H1 (cell line): ENCODE results near the gene LDLRAD4. TPM values are rescaled to one million over a fixed set of nuclear protein-coding genes. Genes with fewer than 3 reads are reported as not detected.

Experiments
- BRCA1 ChIP-seq: IDR thresholded peaks from 2 replicates; pipeline ENCODE4 v1.6.1; 2012; ENCODE audit warnings: low read depth, low read length, improper control_type of control experiment
- CBX5 ChIP-seq: fragments of 300-800, 300-1000 bp; sonication (generic); IDR thresholded peaks from 2 replicates; pipeline ENCODE4 v1.7.1; 2016; ENCODE audit warnings: antibody characterized with exemption, low read length, low read depth
- CREB1 ChIP-seq: IDR thresholded peaks from 2 replicates; pipeline ENCODE4 v1.6.1; 2012; ENCODE audit warnings: inconsistent platforms
- CTBP2 ChIP-seq: IDR thresholded peaks from 2 replicates; pipeline ENCODE4 v1.7.0; 2011; ENCODE audit warnings: borderline replicate concordance, mild to moderate bottlenecking, moderate library complexity, mixed read lengths, low read length; ENCODE audit not compliant: insufficient read depth, insufficient read length
- EGR1 ChIP-seq: IDR thresholded peaks from 2 replicates; pipeline ENCODE4 v1.6.1; 2011; ENCODE audit warnings: low read depth, low read length, borderline replicate concordance
- JUND ChIP-seq: IDR thresholded peaks from 2 replicates; pipeline ENCODE4 v1.6.1; 2011; ENCODE audit warnings: mild to moderate bottlenecking, improper control_type of control experiment, low read length
- RNF2 ChIP-seq: fragments of 200-900, 300-1000 bp; sonication (generic); IDR thresholded peaks from 2 replicates; pipeline ENCODE4 v1.7.1; 2016; ENCODE audit warnings: borderline replicate concordance, low read depth, mild to moderate bottlenecking, antibody characterized with exemption, low read length; ENCODE audit not compliant: poor library complexity, severe bottlenecking; ENCODE audit errors: missing control alignments
- SIX5 ChIP-seq: IDR thresholded peaks from 2 replicates; pipeline ENCODE4 v1.6.1; 2011; ENCODE audit warnings: mild to moderate bottlenecking, low read depth, low read length
- polyA plus RNA-seq, 7 experiments: library from polyadenylated mRNA; depleted of rRNA in 3 of 7; stranded (reverse) in 5 of 7; unstranded in 2 of 7; fragments of >200 nt in 5 of 7; fragments of 200-250 nt in 2 of 7; gene quantifications; 1 replicate in 5 of 7; 2 replicates in 1 of 7; 4 replicates in 1 of 7; pipeline versions ENCODE4 v1.2.1 to v1.2.3, GENCODE V29; 2011 to 2013; ENCODE audit warnings: missing spikeins in 2 of 7, mixed read lengths in 2 of 7
- total RNA-seq: library from RNA; stranded (reverse); fragmentation: NEBNext Ultra II Directional; extraction: Animal tissue kit (Norgen Biotek cat#: 25700); gene quantifications from 2 replicates; pipeline ENCODE4 v1.2.1, GENCODE V29; 2021
- TF ChIP-seq, protein P1 (sequence below): fragments of 300-600 bp; sonication (generic); IDR thresholded peaks from 2 replicates; pipeline ENCODE4 v1.7.1; 2012; ENCODE audit warnings: low read length, moderate library complexity, mild to moderate bottlenecking, inconsistent platforms; ENCODE audit not compliant: insufficient replicate concordance
- TF ChIP-seq, protein P2 (sequence below): IDR thresholded peaks from 2 replicates; pipeline ENCODE4 v1.6.1; 2012; ENCODE audit warnings: low read length, inconsistent platforms

The LDLRAD4 gene
- total and polyA plus RNA-seq, 2 of the 8 experiments (the other 6 are each of a cell fraction or from before 2014, with no cell fraction given), result 0.77 to 1.4 TPM

DNA sequence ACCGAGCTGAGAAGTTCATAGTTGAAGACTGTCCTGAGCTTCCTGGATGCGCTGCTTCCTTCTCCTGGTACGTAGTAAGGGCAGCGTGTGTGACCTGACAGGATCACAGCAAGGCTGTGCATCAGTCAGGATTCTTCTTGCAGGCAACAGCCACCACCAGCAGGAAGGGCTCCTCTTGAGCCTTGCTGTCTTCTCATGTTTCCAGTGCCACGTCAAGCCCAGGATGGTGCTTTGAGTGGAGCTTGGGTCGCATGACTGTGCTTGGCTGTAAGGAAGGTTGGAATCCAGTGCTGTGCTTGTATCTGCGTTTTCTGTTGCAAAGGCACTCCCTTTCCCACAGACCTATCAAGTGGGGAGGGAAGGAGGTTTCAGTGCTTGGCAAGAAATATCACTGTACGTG, 194.3 kb downstream of the LDLRAD4 start (continued):
- TF ChIP-seq, protein P1, sequence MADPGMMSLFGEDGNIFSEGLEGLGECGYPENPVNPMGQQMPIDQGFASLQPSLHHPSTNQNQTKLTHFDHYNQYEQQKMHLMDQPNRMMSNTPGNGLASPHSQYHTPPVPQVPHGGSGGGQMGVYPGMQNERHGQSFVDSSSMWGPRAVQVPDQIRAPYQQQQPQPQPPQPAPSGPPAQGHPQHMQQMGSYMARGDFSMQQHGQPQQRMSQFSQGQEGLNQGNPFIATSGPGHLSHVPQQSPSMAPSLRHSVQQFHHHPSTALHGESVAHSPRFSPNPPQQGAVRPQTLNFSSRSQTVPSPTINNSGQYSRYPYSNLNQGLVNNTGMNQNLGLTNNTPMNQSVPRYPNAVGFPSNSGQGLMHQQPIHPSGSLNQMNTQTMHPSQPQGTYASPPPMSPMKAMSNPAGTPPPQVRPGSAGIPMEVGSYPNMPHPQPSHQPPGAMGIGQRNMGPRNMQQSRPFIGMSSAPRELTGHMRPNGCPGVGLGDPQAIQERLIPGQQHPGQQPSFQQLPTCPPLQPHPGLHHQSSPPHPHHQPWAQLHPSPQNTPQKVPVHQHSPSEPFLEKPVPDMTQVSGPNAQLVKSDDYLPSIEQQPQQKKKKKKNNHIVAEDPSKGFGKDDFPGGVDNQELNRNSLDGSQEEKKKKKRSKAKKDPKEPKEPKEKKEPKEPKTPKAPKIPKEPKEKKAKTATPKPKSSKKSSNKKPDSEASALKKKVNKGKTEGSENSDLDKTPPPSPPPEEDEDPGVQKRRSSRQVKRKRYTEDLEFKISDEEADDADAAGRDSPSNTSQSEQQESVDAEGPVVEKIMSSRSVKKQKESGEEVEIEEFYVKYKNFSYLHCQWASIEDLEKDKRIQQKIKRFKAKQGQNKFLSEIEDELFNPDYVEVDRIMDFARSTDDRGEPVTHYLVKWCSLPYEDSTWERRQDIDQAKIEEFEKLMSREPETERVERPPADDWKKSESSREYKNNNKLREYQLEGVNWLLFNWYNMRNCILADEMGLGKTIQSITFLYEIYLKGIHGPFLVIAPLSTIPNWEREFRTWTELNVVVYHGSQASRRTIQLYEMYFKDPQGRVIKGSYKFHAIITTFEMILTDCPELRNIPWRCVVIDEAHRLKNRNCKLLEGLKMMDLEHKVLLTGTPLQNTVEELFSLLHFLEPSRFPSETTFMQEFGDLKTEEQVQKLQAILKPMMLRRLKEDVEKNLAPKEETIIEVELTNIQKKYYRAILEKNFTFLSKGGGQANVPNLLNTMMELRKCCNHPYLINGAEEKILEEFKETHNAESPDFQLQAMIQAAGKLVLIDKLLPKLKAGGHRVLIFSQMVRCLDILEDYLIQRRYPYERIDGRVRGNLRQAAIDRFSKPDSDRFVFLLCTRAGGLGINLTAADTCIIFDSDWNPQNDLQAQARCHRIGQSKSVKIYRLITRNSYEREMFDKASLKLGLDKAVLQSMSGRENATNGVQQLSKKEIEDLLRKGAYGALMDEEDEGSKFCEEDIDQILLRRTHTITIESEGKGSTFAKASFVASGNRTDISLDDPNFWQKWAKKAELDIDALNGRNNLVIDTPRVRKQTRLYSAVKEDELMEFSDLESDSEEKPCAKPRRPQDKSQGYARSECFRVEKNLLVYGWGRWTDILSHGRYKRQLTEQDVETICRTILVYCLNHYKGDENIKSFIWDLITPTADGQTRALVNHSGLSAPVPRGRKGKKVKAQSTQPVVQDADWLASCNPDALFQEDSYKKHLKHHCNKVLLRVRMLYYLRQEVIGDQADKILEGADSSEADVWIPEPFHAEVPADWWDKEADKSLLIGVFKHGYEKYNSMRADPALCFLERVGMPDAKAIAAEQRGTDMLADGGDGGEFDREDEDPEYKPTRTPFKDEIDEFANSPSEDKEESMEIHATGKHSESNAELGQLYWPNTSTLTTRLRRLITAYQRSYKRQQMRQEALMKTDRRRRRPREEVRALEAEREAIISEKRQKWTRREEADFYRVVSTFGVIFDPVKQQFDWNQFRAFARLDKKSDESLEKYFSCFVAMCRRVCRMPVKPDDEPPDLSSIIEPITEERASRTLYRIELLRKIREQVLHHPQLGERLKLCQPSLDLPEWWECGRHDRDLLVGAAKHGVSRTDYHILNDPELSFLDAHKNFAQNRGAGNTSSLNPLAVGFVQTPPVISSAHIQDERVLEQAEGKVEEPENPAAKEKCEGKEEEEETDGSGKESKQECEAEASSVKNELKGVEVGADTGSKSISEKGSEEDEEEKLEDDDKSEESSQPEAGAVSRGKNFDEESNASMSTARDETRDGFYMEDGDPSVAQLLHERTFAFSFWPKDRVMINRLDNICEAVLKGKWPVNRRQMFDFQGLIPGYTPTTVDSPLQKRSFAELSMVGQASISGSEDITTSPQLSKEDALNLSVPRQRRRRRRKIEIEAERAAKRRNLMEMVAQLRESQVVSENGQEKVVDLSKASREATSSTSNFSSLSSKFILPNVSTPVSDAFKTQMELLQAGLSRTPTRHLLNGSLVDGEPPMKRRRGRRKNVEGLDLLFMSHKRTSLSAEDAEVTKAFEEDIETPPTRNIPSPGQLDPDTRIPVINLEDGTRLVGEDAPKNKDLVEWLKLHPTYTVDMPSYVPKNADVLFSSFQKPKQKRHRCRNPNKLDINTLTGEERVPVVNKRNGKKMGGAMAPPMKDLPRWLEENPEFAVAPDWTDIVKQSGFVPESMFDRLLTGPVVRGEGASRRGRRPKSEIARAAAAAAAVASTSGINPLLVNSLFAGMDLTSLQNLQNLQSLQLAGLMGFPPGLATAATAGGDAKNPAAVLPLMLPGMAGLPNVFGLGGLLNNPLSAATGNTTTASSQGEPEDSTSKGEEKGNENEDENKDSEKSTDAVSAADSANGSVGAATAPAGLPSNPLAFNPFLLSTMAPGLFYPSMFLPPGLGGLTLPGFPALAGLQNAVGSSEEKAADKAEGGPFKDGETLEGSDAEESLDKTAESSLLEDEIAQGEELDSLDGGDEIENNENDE, result no peak
- TF ChIP-seq SIX5 (no peak), JUND (no peak), CREB1 (no peak), EGR1 (no peak), CTBP2 (no peak), CBX5 (no peak), BRCA1 (no peak), RNF2 (no peak)
- TF ChIP-seq, protein P2, sequence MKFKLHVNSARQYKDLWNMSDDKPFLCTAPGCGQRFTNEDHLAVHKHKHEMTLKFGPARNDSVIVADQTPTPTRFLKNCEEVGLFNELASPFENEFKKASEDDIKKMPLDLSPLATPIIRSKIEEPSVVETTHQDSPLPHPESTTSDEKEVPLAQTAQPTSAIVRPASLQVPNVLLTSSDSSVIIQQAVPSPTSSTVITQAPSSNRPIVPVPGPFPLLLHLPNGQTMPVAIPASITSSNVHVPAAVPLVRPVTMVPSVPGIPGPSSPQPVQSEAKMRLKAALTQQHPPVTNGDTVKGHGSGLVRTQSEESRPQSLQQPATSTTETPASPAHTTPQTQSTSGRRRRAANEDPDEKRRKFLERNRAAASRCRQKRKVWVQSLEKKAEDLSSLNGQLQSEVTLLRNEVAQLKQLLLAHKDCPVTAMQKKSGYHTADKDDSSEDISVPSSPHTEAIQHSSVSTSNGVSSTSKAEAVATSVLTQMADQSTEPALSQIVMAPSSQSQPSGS, result no peak
